Astrocyte (in vitro differentiated cells and primary cell): ENCODE data around the gene ATP2C2. TPM values are rescaled to one million over a fixed set of nuclear protein-coding genes. Genes with fewer than 3 reads are reported as not detected.

Source experiments
- DNase-seq: peaks from one replicate; pipeline ENCODE4 v3.0.0-alpha.2; 2010; ENCODE audit warnings: low read depth
- FAIRE-seq: peaks from 2 replicates; lab custom pipeline; 2011; peaks lifted over from hg19 to GRCh38; lab: Jason Lieb, UNC
- H2AFZ ChIP-seq: 2 replicates; pipeline ENCODE4 v1.6.0; 2012; ENCODE audit warnings: low read depth, low read length, inconsistent platforms
- H3K27ac ChIP-seq: 2 replicates; pipeline ENCODE4 v1.5.1; 2011; ENCODE audit warnings: low read depth, low read length, inconsistent platforms
- H3K27me3 ChIP-seq: 2 replicates; pipeline ENCODE4 v1.6.0; 2011; ENCODE audit warnings: low read length, inconsistent platforms; ENCODE audit not compliant: insufficient read depth
- H3K36me3 ChIP-seq: 2 replicates; pipeline ENCODE4 v1.5.1; 2011; ENCODE audit warnings: low read length, inconsistent platforms; ENCODE audit not compliant: insufficient read depth
- H3K4me1 ChIP-seq: 2 replicates; pipeline ENCODE4 v1.5.1; 2011; ENCODE audit warnings: low read length, inconsistent platforms; ENCODE audit not compliant: insufficient read depth
- H3K4me2 ChIP-seq: 2 replicates; pipeline ENCODE4 v1.6.0; 2012; ENCODE audit warnings: low read length, inconsistent platforms
- H3K4me3 ChIP-seq: 2 replicates; pipeline ENCODE4 v1.5.1; 2011; ENCODE audit warnings: low read depth, mild to moderate bottlenecking, low read length, inconsistent platforms; ENCODE audit not compliant: insufficient read depth
- H3K79me2 ChIP-seq: 2 replicates; pipeline ENCODE4 v1.6.0; 2012; ENCODE audit warnings: mild to moderate bottlenecking, low read length, inconsistent platforms; ENCODE audit not compliant: insufficient read depth
- H3K9ac ChIP-seq: 2 replicates; pipeline ENCODE4 v1.6.0; 2012; ENCODE audit warnings: mild to moderate bottlenecking, low read length, inconsistent platforms
- H3K9me3 ChIP-seq: 2 replicates; pipeline ENCODE4 v1.5.1; 2012; ENCODE audit warnings: low read depth, mild to moderate bottlenecking, low read length, inconsistent platforms; ENCODE audit not compliant: insufficient read depth
- H4K20me1 ChIP-seq: 2 replicates; pipeline ENCODE4 v1.6.0; 2012; ENCODE audit warnings: low read length, inconsistent platforms; ENCODE audit not compliant: insufficient read depth
- H3K27ac Mint-ChIP-seq: one replicate; pipeline ENCODE4 v1.8.0; 2021; ENCODE audit warnings: mild to moderate bottlenecking, mixed read lengths; ENCODE audit not compliant: unreplicated experiment
- H3K27me3 Mint-ChIP-seq: one replicate; pipeline ENCODE4 v1.8.0; 2021; ENCODE audit warnings: low read depth, mixed read lengths; ENCODE audit not compliant: unreplicated experiment
- H3K36me3 Mint-ChIP-seq: one replicate; pipeline ENCODE4 v1.8.0; 2021; ENCODE audit warnings: low read depth, mixed read lengths; ENCODE audit not compliant: unreplicated experiment
- H3K4me1 Mint-ChIP-seq: one replicate; pipeline ENCODE4 v1.8.0; 2021; ENCODE audit warnings: low read depth, mixed read lengths; ENCODE audit not compliant: unreplicated experiment
- H3K4me3 Mint-ChIP-seq: one replicate; pipeline ENCODE4 v1.8.0; 2021; ENCODE audit warnings: mild to moderate bottlenecking, moderate library complexity, mixed read lengths; ENCODE audit not compliant: unreplicated experiment
- H3K9me3 Mint-ChIP-seq: one replicate; pipeline ENCODE4 v1.8.0; 2021; ENCODE audit warnings: mild to moderate bottlenecking, mixed read lengths; ENCODE audit not compliant: unreplicated experiment
- CTCF ChIP-seq: IDR thresholded peaks from 2 replicates; pipeline ENCODE4 v1.5.1; 2011; ENCODE audit warnings: low read depth, mild to moderate bottlenecking, inconsistent platforms, low read length, moderate library complexity; ENCODE audit not compliant: insufficient read depth
- EZH2 ChIP-seq: IDR thresholded peaks from 2 replicates; pipeline ENCODE4 v1.6.1; 2012; ENCODE audit warnings: mild to moderate bottlenecking, low read length, inconsistent platforms; ENCODE audit not compliant: insufficient read depth
- total RNA-seq: library from RNA; stranded (reverse); gene quantifications from 2 replicates; pipeline ENCODE4 v1.2.1, GENCODE V29; 2021

ATP2C2 gene
- total RNA-seq, 1 donor from 2014 or later, result 0.41 TPM

GRCh38 chr16:84486126-84486525 lies 117.8 kb downstream of the ATP2C2 start:
- Mint-ChIP-seq H3K4me1 (no peaks in the 10 kb centered on the region), H3K27me3 (no peaks in the 10 kb centered on the region), H3K4me3 (no peak overlapping the region), H3K36me3 (peaks cover 10% of the 10 kb centered on the region), H3K27ac (no peak overlapping the region), H3K9me3 (no peaks in the 10 kb centered on the region)
- H3K9ac ChIP-seq, result no peak overlapping the region
- H2AFZ ChIP-seq, result no peak overlapping the region
- no peak for TF ChIP-seq CTCF
- H3K4me3 ChIP-seq, result no peak overlapping the region
- H3K27ac ChIP-seq, result no peak overlapping the region
- H3K36me3 ChIP-seq, result peaks cover 40% of the 10 kb centered on the region
- no peaks in the 10 kb centered on the region for H3K9me3 ChIP-seq
- no peaks in the 10 kb centered on the region for H3K27me3 ChIP-seq
- FAIRE-seq, result no peak
- H3K4me1 ChIP-seq, result no peaks in the 10 kb centered on the region
- H4K20me1 ChIP-seq, result peaks cover 42% of the 10 kb centered on the region
- no peak for DNase-seq
- no peaks in the 10 kb centered on the region for H3K79me2 ChIP-seq
- no peak overlapping the region for H3K4me2 ChIP-seq

GRCh38 chr16:84486551-84487235 lies 118.4 kb downstream of the ATP2C2 start:
- H3K27me3 Mint-ChIP-seq, result no peaks in the 10 kb centered on the region
- no peak overlapping the region for H3K4me3 Mint-ChIP-seq
- DNase-seq (no peak), FAIRE-seq (no peak)
- no peak overlapping the region for H3K27ac ChIP-seq
- no peaks in the 10 kb centered on the region for H3K79me2 ChIP-seq
- H4K20me1 ChIP-seq, result peaks cover 42% of the 10 kb centered on the region
- H3K4me3 ChIP-seq, result no peak overlapping the region
- H3K4me2 ChIP-seq, result no peak overlapping the region
- peaks cover 10% of the 10 kb centered on the region for H3K36me3 Mint-ChIP-seq
- H3K27ac Mint-ChIP-seq, result no peak overlapping the region
- no peak overlapping the region for H3K9ac ChIP-seq
- no peaks in the 10 kb centered on the region for H3K27me3 ChIP-seq
- no peaks in the 10 kb centered on the region for H3K9me3 ChIP-seq
- peaks cover 40% of the 10 kb centered on the region for H3K36me3 ChIP-seq
- no peaks in the 10 kb centered on the region for H3K4me1 ChIP-seq
- TF ChIP-seq EZH2 (no peak), CTCF (no peak)
- no peak overlapping the region for H2AFZ ChIP-seq
- H3K4me1 Mint-ChIP-seq, result no peaks in the 10 kb centered on the region
- H3K9me3 Mint-ChIP-seq, result no peaks in the 10 kb centered on the region

- Histone ChIP-seq H3K9me3 (no peaks in the 10 kb centered on the region), H3K27me3 (no peaks in the 10 kb centered on the region), H3K9ac (no peak overlapping the region), H3K4me2 (no peak overlapping the region), H3K27ac (no peak overlapping the region), H3K36me3 (peaks cover 43% of the 10 kb centered on the region), H4K20me1 (peaks cover 40% of the 10 kb centered on the region), H3K4me1 (no peaks in the 10 kb centered on the region), H2AFZ (no peak overlapping the region), H3K4me3 (no peak overlapping the region), H3K79me2 (no peaks in the 10 kb centered on the region)
- no peaks in the 10 kb centered on the region for H3K9me3 Mint-ChIP-seq
- no peaks in the 10 kb centered on the region for H3K27me3 Mint-ChIP-seq
- no peak overlapping the region for H3K27ac Mint-ChIP-seq
- DNase-seq (no peak), FAIRE-seq (no peak)
- no peaks in the 10 kb centered on the region for H3K4me1 Mint-ChIP-seq
- no peak for TF ChIP-seq CTCF
- H3K36me3 Mint-ChIP-seq, result peaks cover 10% of the 10 kb centered on the region
- no peak overlapping the region for H3K4me3 Mint-ChIP-seq
These were observed 119.0 kb downstream of the ATP2C2 start for GRCh38 chr16:84487358-84487757.
